H1 (cell line): ENCODE results near the gene JAM2. TPM values are rescaled to one million over a fixed set of nuclear protein-coding genes. Genes with fewer than 3 reads are reported as not detected.

Source experiments
- KDM1A ChIP-seq: fragments of 200-600, 300-600 bp; sonication (generic); IDR thresholded peaks from 2 replicates; pipeline ENCODE4 v1.7.1; 2016; ENCODE audit warnings: mild to moderate bottlenecking, low read length, borderline replicate concordance
- NANOG ChIP-seq: IDR thresholded peaks from 2 replicates; pipeline ENCODE4 v1.6.1; 2011; ENCODE audit warnings: low read length, low read depth, mild to moderate bottlenecking, inconsistent platforms; ENCODE audit not compliant: insufficient read depth, poor library complexity, severe bottlenecking
- PHF8 ChIP-seq: fragments of 200-600 bp; sonication (generic); conservative IDR thresholded peaks from 2 replicates; pipeline ENCODE4 v1.7.1; 2012; ENCODE audit warnings: low read depth, mild to moderate bottlenecking, inconsistent platforms, low read length, moderate library complexity
- TAF1 ChIP-seq: IDR thresholded peaks from 2 replicates; pipeline ENCODE4 v1.6.1; 2011; ENCODE audit warnings: mild to moderate bottlenecking, low read depth, low read length
- polyA plus RNA-seq, 7 experiments: library from polyadenylated mRNA; depleted of rRNA in 3 of 7; stranded (reverse) in 5 of 7; unstranded in 2 of 7; fragments of >200 nt in 5 of 7; fragments of 200-250 nt in 2 of 7; gene quantifications; 1 replicate in 5 of 7; 2 replicates in 1 of 7; 4 replicates in 1 of 7; pipeline versions ENCODE4 v1.2.1 to v1.2.3, GENCODE V29; 2011 to 2013; ENCODE audit warnings: missing spikeins in 2 of 7, mixed read lengths in 2 of 7
- total RNA-seq: library from RNA; stranded (reverse); fragmentation: NEBNext Ultra II Directional; extraction: Animal tissue kit (Norgen Biotek cat#: 25700); gene quantifications from 2 replicates; pipeline ENCODE4 v1.2.1, GENCODE V29; 2021
- TF ChIP-seq, protein P1 (sequence below), 3 experiments: IDR thresholded peaks; 1 replicate in 2 of 3; 2 replicates in 1 of 3; pipeline versions ENCODE4 v1.5.1 to v1.6.1; 2011; ENCODE audit warnings: low read length in 3 of 3, mild to moderate bottlenecking in 3 of 3, inconsistent platforms in 2 of 3, low read depth in 1 of 3, moderate library complexity in 1 of 3; ENCODE audit not compliant: insufficient read depth in 1 of 3; ENCODE audit errors: control extremely low read depth in 1 of 3
- TF ChIP-seq, protein P2 (sequence below): fragments of 300-600 bp; sonication (generic); IDR thresholded peaks from 2 replicates; pipeline ENCODE4 v1.7.1; 2012; ENCODE audit warnings: low read length, moderate library complexity, mild to moderate bottlenecking, inconsistent platforms; ENCODE audit not compliant: insufficient replicate concordance

Gene JAM2
- total and polyA plus RNA-seq, 2 of the 8 experiments (the other 6 are each of a cell fraction or from before 2014, with no cell fraction given): 4.9 to 9.5 TPM

DNA sequence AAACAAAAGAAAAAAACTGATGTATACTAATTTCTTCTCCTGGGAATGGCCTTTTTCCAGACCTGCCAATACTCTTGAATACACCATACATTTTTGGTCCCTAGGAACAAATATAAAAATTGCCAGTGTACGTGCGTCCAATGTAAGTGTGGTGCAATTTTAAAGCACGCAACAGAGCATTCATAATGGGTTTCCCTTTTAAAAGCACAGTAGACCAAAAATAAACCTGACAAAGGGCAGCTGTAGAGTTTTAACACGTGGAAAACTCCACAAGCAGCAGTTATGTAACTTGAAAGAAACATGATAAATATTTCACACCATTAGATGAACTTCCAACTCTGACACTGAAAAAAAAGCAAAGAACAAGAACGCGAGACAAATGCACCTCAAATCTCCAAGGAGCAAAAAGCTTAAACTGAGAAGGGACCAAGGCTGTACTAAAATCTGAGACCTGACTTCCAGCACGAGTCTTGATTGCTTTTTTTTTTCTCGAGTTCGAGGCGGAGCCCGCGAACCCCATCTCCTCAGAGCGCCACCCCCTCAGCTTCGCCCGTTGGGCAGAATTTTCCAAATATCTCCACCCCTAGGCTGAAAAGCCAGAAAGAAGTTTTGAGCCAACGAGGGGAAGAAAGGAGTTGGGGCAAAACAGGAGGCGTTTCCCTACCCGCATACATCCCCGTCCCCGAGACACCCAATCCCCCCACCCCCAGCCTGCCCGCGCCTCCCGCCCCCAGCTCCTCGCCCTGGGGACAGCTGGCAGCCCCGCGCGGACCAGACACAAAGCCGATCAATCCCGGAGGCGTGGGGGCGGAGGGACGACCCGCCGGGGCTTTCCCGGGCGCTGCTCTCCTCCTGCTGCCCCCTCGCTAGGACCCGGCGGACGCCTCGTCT, at the start of gene JAM2 (continued):
- no peak for TF ChIP-seq NANOG
- 0 out of 2 replicates have a peak, but pooled peaks have one; percentile 4 for TF ChIP-seq PHF8
- TF ChIP-seq KDM1A: no peak
- TF ChIP-seq, protein P1, sequence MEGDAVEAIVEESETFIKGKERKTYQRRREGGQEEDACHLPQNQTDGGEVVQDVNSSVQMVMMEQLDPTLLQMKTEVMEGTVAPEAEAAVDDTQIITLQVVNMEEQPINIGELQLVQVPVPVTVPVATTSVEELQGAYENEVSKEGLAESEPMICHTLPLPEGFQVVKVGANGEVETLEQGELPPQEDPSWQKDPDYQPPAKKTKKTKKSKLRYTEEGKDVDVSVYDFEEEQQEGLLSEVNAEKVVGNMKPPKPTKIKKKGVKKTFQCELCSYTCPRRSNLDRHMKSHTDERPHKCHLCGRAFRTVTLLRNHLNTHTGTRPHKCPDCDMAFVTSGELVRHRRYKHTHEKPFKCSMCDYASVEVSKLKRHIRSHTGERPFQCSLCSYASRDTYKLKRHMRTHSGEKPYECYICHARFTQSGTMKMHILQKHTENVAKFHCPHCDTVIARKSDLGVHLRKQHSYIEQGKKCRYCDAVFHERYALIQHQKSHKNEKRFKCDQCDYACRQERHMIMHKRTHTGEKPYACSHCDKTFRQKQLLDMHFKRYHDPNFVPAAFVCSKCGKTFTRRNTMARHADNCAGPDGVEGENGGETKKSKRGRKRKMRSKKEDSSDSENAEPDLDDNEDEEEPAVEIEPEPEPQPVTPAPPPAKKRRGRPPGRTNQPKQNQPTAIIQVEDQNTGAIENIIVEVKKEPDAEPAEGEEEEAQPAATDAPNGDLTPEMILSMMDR (IDR thresholded peaks at IDR 0.05; ENCODE audit: control extremely low read depth in 1 of 3, insufficient read depth in 1 of 3, low read depth in 1 of 3, low read length in 3 of 3): no peak
- TF ChIP-seq, protein P2, sequence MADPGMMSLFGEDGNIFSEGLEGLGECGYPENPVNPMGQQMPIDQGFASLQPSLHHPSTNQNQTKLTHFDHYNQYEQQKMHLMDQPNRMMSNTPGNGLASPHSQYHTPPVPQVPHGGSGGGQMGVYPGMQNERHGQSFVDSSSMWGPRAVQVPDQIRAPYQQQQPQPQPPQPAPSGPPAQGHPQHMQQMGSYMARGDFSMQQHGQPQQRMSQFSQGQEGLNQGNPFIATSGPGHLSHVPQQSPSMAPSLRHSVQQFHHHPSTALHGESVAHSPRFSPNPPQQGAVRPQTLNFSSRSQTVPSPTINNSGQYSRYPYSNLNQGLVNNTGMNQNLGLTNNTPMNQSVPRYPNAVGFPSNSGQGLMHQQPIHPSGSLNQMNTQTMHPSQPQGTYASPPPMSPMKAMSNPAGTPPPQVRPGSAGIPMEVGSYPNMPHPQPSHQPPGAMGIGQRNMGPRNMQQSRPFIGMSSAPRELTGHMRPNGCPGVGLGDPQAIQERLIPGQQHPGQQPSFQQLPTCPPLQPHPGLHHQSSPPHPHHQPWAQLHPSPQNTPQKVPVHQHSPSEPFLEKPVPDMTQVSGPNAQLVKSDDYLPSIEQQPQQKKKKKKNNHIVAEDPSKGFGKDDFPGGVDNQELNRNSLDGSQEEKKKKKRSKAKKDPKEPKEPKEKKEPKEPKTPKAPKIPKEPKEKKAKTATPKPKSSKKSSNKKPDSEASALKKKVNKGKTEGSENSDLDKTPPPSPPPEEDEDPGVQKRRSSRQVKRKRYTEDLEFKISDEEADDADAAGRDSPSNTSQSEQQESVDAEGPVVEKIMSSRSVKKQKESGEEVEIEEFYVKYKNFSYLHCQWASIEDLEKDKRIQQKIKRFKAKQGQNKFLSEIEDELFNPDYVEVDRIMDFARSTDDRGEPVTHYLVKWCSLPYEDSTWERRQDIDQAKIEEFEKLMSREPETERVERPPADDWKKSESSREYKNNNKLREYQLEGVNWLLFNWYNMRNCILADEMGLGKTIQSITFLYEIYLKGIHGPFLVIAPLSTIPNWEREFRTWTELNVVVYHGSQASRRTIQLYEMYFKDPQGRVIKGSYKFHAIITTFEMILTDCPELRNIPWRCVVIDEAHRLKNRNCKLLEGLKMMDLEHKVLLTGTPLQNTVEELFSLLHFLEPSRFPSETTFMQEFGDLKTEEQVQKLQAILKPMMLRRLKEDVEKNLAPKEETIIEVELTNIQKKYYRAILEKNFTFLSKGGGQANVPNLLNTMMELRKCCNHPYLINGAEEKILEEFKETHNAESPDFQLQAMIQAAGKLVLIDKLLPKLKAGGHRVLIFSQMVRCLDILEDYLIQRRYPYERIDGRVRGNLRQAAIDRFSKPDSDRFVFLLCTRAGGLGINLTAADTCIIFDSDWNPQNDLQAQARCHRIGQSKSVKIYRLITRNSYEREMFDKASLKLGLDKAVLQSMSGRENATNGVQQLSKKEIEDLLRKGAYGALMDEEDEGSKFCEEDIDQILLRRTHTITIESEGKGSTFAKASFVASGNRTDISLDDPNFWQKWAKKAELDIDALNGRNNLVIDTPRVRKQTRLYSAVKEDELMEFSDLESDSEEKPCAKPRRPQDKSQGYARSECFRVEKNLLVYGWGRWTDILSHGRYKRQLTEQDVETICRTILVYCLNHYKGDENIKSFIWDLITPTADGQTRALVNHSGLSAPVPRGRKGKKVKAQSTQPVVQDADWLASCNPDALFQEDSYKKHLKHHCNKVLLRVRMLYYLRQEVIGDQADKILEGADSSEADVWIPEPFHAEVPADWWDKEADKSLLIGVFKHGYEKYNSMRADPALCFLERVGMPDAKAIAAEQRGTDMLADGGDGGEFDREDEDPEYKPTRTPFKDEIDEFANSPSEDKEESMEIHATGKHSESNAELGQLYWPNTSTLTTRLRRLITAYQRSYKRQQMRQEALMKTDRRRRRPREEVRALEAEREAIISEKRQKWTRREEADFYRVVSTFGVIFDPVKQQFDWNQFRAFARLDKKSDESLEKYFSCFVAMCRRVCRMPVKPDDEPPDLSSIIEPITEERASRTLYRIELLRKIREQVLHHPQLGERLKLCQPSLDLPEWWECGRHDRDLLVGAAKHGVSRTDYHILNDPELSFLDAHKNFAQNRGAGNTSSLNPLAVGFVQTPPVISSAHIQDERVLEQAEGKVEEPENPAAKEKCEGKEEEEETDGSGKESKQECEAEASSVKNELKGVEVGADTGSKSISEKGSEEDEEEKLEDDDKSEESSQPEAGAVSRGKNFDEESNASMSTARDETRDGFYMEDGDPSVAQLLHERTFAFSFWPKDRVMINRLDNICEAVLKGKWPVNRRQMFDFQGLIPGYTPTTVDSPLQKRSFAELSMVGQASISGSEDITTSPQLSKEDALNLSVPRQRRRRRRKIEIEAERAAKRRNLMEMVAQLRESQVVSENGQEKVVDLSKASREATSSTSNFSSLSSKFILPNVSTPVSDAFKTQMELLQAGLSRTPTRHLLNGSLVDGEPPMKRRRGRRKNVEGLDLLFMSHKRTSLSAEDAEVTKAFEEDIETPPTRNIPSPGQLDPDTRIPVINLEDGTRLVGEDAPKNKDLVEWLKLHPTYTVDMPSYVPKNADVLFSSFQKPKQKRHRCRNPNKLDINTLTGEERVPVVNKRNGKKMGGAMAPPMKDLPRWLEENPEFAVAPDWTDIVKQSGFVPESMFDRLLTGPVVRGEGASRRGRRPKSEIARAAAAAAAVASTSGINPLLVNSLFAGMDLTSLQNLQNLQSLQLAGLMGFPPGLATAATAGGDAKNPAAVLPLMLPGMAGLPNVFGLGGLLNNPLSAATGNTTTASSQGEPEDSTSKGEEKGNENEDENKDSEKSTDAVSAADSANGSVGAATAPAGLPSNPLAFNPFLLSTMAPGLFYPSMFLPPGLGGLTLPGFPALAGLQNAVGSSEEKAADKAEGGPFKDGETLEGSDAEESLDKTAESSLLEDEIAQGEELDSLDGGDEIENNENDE: no peak
- no peak for TF ChIP-seq TAF1
